ENCODE data around the gene PRM2. TPM values are rescaled to one million over a fixed set of nuclear protein-coding genes. Genes with fewer than 3 reads are reported as not detected.

Gene PRM2
- total and polyA plus RNA-seq, 2 of the 8 experiments (the other 6 are each of a cell fraction or from before 2014, with no cell fraction given) = not detected

- Histone ChIP-seq H3K4me2 (ENCODE audit: insufficient read depth in 1 of 2, low read depth in 2 of 2, low read length in 2 of 2) (no peak overlapping the region), H3K4me1 (replicated peaks in 1 of 4; ENCODE audit: control insufficient read depth in 3 of 4, insufficient read depth in 4 of 4, low read length in 3 of 4) (peaks cover 0 to 12% (median 3%) of the 10 kb centered on the region in 4 experiments; a peak in 4 of 7 replicates), H2BK20ac (ENCODE audit: low read length) (no peak overlapping the region; the same call in 1 of the 2 replicates), H2BK120ac (replicated peaks; ENCODE audit: low read depth, low read length) (no peak overlapping the region), H4K20me1 (replicated peaks in 1 of 2; ENCODE audit: control insufficient read depth in 1 of 2, insufficient read depth in 2 of 2, low read length in 2 of 2) (no peaks in the 10 kb centered on the region), H4K5ac (ENCODE audit: insufficient read length, low read depth, low read length) (no peak overlapping the region), H3K79me2 (ENCODE audit: control insufficient read depth in 1 of 2, insufficient read depth in 2 of 2, low read length in 2 of 2) (no peaks in the 10 kb centered on the region), H3K9me3 (ENCODE audit: insufficient read depth in 2 of 2, low read depth in 1 of 2, low read length in 1 of 2) (no peaks in the 10 kb centered on the region), H4K91ac (replicated peaks; ENCODE audit: insufficient read length, low read length) (no peak overlapping the region), H3K18ac (ENCODE audit: extremely low read depth, low read length) (no peak overlapping the region), H3K9ac (replicated peaks in 1 of 4; ENCODE audit: extremely low read depth in 1 of 4, low read depth in 3 of 4, low read length in 3 of 4) (no peak overlapping the region), H3K27ac (ENCODE audit: low read depth, low read length) (no peak overlapping the region), H3K23me2 (ENCODE audit: low read depth, low read length) (no peaks in the 10 kb centered on the region), H3K23ac (ENCODE audit: insufficient read length) (no peak overlapping the region), H3K14ac (ENCODE audit: insufficient read length) (no peak overlapping the region), H3K36me3 (ENCODE audit: control insufficient read depth in 2 of 4, insufficient read depth in 4 of 4, low read length in 3 of 4) (no peaks in the 10 kb centered on the region), H3K4me3 (ENCODE audit: extremely low read depth in 1 of 4, insufficient read depth in 2 of 4, low read depth in 3 of 4, low read length in 4 of 4) (no peak overlapping the region), H2AK5ac (ENCODE audit: low read depth, low read length) (no peak overlapping the region), H3K4ac (replicated peaks; ENCODE audit: insufficient read length, low read depth, low read length) (no peak overlapping the region), H3K56ac (replicated peaks; ENCODE audit: insufficient read length, low read depth, low read length) (no peak overlapping the region), H2BK12ac (ENCODE audit: low read depth, low read length) (peak overlapping the region; percentile 52; the same call in 1 of the 2 replicates), H3K79me1 (ENCODE audit: low read depth, low read length) (no peaks in the 10 kb centered on the region), H4K8ac (ENCODE audit: extremely low read depth, insufficient read depth, low read length) (no peak overlapping the region), H3K27me3 (replicated peaks in 1 of 4; ENCODE audit: control insufficient read depth in 3 of 4, extremely low read depth in 1 of 4, insufficient read depth in 3 of 4, low read length in 3 of 4) (no peaks in the 10 kb centered on the region), H2AFZ (ENCODE audit: low read length) (no peak overlapping the region), H2BK5ac (ENCODE audit: low read depth, low read length) (no peak overlapping the region), H2BK15ac (ENCODE audit: low read length) (no peak overlapping the region)
- ChIA-PET POLR2A (ENCODE audit: partially characterized antibody) (interaction anchor here (0.7 kb wide), 1 partner anchor 10 kb away, joined by 3 read pairs; no protein-coding TSS in a partner anchor), CTCF (ENCODE audit: partially characterized antibody) (no interaction called here)
- DNase-seq (ENCODE audit: low read depth in 1 of 2, low spot score in 2 of 2) = no peak
- TF ChIP-seq EGR1 (IDR thresholded peaks at IDR 0.05; ENCODE audit: borderline replicate concordance, low read depth, low read length) (no peak), SP1 (IDR thresholded peaks at IDR 0.05; ENCODE audit: low read depth, low read length) (no peak), TBP (IDR thresholded peaks at IDR 0.05; ENCODE audit: low read depth, low read length) (no peak), POLR2A (IDR thresholded peaks at IDR 0.05; ENCODE audit: control extremely low read depth in 1 of 2, low read depth in 2 of 2, low read length in 2 of 2) (no peak), CTBP2 (IDR thresholded peaks at IDR 0.05; ENCODE audit: borderline replicate concordance, insufficient read depth, insufficient read length, low read length) (no peak), PHF8 (conservative IDR thresholded peaks at IDR 0.05; ENCODE audit: low read depth, low read length) (no peak), KDM1A (IDR thresholded peaks at IDR 0.05; ENCODE audit: borderline replicate concordance, low read length) (no peak)
- FAIRE-seq = no peak
- 96% methylated on average over 8 of the region's 8 CpGs; no CpG with 5 or more reads in 1 of the 2 experiments for WGBS, 2 experiments (ENCODE audit: extremely low coverage in 1 of 2, insufficient coverage in 1 of 2, insufficient read length in 1 of 2, insufficient replicate concordance in 2 of 2, low coverage in 1 of 2, low lambda C conversion rate in 2 of 2, missing lambda C conversion rate in 1 of 2)
Observed at GRCh38 chr16:11306381-11306780, 30.1 kb upstream of the PRM2 start.

Measured in H1 (cell line).